Gastrocnemius medialis (tissue), 4 donors: ENCODE data around the gene RAB3D.
A peak's percentile ranks its signal among the peaks of the same experiment; 100 is the strongest.

Experiments
- POLR2A ChIP-seq, 2 donors: fragments of 450-650 bp; IDR thresholded peaks; one replicate each; pipeline ENCODE4 v1.6.1; 2017; ENCODE audit warnings: antibody characterized with exemption in 2 of 2, mild to moderate bottlenecking in 2 of 2, moderate library complexity in 2 of 2
- TF ChIP-seq, protein P1 (sequence below), 5 experiments: fragments of 450-650 bp in 3 of 5; fragments of 200-600 bp in 2 of 5; sonication (generic) in 2 of 5; IDR thresholded peaks in 4 of 5; conservative IDR thresholded peaks in 1 of 5; 1 replicate in 4 of 5; 2 replicates in 1 of 5; pipeline ENCODE4 v1.5.1; 2016 to 2019; ENCODE audit warnings: antibody characterized with exemption in 5 of 5, mild to moderate bottlenecking in 3 of 5, moderate library complexity in 3 of 5

DNA sequence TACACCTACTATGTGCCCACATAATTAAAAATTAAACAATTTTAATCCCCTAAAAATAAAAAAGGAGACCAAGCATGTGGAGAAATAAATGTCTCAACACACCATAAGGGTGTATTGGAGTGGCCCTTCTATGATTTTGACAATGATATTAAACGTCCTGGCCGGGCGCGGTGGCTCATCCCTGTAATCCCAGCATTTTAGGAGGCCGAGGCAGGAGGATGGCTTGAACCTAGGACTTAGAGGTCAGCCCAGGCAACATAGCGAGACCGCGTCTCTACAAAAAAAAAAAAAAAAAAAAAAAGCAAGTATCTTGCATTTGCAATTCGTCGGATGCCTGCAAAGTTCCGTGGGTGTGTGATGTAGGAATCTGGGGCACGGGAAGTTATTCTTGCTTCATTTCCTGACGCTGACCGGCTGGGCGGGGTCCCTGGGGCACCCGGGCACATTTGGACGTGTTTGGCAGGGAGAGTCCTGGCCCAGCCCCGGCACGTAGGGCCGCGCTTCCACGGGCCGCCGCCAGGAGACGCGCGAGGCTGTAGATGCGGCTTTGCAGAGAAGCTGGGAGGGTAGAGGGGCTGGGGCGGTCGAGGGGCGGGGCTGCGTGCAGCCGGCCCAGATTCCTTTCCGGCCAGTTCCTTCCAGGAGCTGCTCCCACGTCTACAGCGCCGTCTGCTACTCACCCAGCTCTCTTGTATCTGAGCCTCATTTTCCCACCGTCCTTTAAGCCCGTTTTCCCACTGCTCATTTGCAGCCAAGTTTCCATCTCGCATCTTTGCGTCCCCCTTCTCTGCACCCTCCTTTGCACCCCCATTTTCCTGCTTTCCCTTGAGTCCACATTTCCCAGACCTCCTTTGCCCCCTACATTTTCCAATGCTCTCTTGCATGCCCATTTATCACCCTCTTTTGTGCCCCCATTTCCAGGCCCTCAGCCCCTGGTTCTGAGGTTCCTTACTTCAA is 45.7 kb downstream of the RAB3D start:
- TF ChIP-seq, protein P1, sequence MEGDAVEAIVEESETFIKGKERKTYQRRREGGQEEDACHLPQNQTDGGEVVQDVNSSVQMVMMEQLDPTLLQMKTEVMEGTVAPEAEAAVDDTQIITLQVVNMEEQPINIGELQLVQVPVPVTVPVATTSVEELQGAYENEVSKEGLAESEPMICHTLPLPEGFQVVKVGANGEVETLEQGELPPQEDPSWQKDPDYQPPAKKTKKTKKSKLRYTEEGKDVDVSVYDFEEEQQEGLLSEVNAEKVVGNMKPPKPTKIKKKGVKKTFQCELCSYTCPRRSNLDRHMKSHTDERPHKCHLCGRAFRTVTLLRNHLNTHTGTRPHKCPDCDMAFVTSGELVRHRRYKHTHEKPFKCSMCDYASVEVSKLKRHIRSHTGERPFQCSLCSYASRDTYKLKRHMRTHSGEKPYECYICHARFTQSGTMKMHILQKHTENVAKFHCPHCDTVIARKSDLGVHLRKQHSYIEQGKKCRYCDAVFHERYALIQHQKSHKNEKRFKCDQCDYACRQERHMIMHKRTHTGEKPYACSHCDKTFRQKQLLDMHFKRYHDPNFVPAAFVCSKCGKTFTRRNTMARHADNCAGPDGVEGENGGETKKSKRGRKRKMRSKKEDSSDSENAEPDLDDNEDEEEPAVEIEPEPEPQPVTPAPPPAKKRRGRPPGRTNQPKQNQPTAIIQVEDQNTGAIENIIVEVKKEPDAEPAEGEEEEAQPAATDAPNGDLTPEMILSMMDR (IDR thresholded peaks at IDR 0.05 in 4 of 5, conservative IDR thresholded peaks at IDR 0.05 in 1 of 5): peak; percentile 80 to 93 (median 90)
- no peak for TF ChIP-seq POLR2A (IDR thresholded peaks at IDR 0.05)
